Left lung (tissue), 10 donors: ENCODE results near the gene APOD. TPM values are rescaled to one million over a fixed set of nuclear protein-coding genes. Genes with fewer than 3 reads are reported as not detected.
A peak's percentile ranks its signal among the peaks of the same experiment; 100 is the strongest.
"Not testable (repeated sequence)": the region's sequence is repeated elsewhere in the genome, so short reads cannot be mapped to it uniquely, and the experiment has no call there.

Experiments
- ATAC-seq: fragments of 200-7000 bp; cut with Tn5 transposase; one replicate; pipeline ENCODE4 v1.9.1; 2020; ENCODE audit warnings: moderate library complexity
- DNase-seq, 4 donors: peaks; one replicate each; pipeline ENCODE4 v3.0.0-alpha.2; 2013 to 2020
- H3K27ac ChIP-seq, 2 donors: fragments of 200-600 bp; sonication (generic) in 1 of 2; one replicate each; pipeline versions ENCODE4 v1.5.0 to v1.8.0; 2020 to 2021
- H3K27me3 ChIP-seq, 2 donors: fragments of 200-600 bp; sonication (generic) in 1 of 2; one replicate each; pipeline versions ENCODE4 v1.5.0 to v1.8.0; 2020 to 2021
- H3K36me3 ChIP-seq, 2 donors: fragments of 200-600 bp; sonication (generic) in 1 of 2; one replicate each; pipeline versions ENCODE4 v1.5.0 to v1.8.0; 2020 to 2021
- H3K4me1 ChIP-seq, 2 donors: fragments of 200-600 bp; one replicate each; pipeline ENCODE4 v1.8.0; 2021
- H3K4me3 ChIP-seq, 2 donors: fragments of 200-600 bp; sonication (generic) in 1 of 2; one replicate each; pipeline versions ENCODE4 v1.5.0 to v1.8.0; 2020 to 2021; ENCODE audit warnings: mild to moderate bottlenecking in 1 of 2
- H3K9me3 ChIP-seq, 2 donors: fragments of 200-600 bp; sonication (generic) in 1 of 2; one replicate each; pipeline versions ENCODE4 v1.5.0 to v1.8.0; 2020 to 2021
- intact Hi-C, 2 donors: fragments of 100-400 bp; cut with DNase I; formaldehyde crosslinking; loops; one replicate each; pipeline versions ENCODE4 v1.11.2 to v1.14.2; 2022
- polyA plus RNA-seq, 6 donors: library from polyadenylated mRNA; unstranded; fragments of 120-200 nt; gene quantifications; one replicate each; pipeline ENCODE4 v1.2.1, GENCODE V29; 2013; ENCODE audit not compliant: insufficient read length in 6 of 6
- total RNA-seq, 2 donors: library from RNA; stranded (reverse); fragmentation: NEBNext Ultra II Directional; extraction: Animal tissue kit (Norgen Biotek cat#: 25700); gene quantifications; one replicate each; pipeline ENCODE4 v1.2.1, GENCODE V29; 2021
- TF ChIP-seq, protein P1 (sequence below), 2 donors: fragments of 200-600 bp; sonication (generic) in 1 of 2; IDR thresholded peaks; one replicate each; pipeline versions ENCODE4 v1.5.0 to v1.8.0; 2021; ENCODE audit warnings: antibody characterized with exemption in 2 of 2
- donor health status: DM: no; HTN: yes; CAD: no.
- donor health status: DM: no; HTN: no; CAD: no.

The APOD gene
- total and polyA plus RNA-seq, 8 donors: 3.5 to 25.5 (median 5.0) TPM

DNA sequence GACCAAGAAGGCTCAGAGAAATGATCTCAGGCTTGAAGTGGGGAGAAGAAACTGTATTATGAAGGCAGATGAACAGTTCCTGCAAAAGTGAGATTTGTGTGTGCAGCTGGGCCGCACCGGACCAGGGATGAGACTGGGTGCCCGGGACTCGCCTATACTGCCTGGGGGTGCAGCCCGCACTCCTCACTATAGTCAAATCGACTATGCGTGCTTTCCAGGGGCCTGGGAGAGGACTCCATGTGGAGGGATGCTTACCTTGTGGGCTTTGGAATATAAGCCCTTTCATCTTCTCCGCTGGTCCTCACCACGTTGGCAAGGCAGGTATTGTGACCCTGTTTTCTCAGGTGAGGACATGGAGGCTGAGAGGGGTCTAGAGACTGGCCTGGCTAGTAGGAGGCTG, 32.9 kb upstream of the APOD start:
- H3K4me3 ChIP-seq: no peak overlapping the region
- ATAC-seq: no peak
- H3K36me3 ChIP-seq: no peaks in the 10 kb centered on the region
- TF ChIP-seq, protein P1, sequence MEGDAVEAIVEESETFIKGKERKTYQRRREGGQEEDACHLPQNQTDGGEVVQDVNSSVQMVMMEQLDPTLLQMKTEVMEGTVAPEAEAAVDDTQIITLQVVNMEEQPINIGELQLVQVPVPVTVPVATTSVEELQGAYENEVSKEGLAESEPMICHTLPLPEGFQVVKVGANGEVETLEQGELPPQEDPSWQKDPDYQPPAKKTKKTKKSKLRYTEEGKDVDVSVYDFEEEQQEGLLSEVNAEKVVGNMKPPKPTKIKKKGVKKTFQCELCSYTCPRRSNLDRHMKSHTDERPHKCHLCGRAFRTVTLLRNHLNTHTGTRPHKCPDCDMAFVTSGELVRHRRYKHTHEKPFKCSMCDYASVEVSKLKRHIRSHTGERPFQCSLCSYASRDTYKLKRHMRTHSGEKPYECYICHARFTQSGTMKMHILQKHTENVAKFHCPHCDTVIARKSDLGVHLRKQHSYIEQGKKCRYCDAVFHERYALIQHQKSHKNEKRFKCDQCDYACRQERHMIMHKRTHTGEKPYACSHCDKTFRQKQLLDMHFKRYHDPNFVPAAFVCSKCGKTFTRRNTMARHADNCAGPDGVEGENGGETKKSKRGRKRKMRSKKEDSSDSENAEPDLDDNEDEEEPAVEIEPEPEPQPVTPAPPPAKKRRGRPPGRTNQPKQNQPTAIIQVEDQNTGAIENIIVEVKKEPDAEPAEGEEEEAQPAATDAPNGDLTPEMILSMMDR (IDR thresholded peaks at IDR 0.05): no peak
- no peaks in the 10 kb centered on the region for H3K4me1 ChIP-seq
- H3K27me3 ChIP-seq: peaks cover 0 to 6% of the 10 kb centered on the region in 2 donors
- H3K9me3 ChIP-seq: no peaks in the 10 kb centered on the region
- H3K27ac ChIP-seq: no peak overlapping the region
- intact Hi-C loops: no loop called here
- DNase-seq: peak in 1 of 4 donors; percentile 59

DNA sequence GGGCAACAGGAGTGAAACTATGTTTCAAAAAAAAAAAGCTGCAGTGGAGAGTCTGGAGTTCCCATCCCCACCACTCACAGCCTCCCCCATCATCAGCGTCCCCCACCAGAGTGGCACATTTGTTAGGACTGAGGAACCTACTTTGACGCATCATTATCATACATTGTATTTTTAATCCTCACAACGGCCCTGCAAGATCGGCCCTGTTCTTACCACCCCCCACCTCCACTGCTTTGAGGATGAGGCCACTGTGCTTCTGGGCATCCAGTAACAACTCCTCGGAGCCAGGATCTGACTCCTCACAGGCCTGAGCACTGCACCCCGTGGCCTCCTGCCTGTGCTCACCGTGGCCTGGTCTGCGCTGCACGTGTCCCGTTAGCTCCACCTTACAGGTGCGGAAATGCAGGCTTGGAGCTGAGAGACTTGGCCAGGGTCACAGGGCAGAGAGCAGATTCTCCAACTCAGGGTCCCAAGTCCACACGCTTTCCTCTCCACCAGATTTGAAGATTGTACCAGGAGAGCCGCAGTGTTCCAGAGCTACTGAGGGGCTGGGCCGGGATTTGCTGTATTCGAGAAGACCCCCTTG, 32.3 kb upstream of the APOD start:
- H3K9me3 ChIP-seq, H3K27ac ChIP-seq, intact Hi-C loops: not testable (repeated sequence)

DNA sequence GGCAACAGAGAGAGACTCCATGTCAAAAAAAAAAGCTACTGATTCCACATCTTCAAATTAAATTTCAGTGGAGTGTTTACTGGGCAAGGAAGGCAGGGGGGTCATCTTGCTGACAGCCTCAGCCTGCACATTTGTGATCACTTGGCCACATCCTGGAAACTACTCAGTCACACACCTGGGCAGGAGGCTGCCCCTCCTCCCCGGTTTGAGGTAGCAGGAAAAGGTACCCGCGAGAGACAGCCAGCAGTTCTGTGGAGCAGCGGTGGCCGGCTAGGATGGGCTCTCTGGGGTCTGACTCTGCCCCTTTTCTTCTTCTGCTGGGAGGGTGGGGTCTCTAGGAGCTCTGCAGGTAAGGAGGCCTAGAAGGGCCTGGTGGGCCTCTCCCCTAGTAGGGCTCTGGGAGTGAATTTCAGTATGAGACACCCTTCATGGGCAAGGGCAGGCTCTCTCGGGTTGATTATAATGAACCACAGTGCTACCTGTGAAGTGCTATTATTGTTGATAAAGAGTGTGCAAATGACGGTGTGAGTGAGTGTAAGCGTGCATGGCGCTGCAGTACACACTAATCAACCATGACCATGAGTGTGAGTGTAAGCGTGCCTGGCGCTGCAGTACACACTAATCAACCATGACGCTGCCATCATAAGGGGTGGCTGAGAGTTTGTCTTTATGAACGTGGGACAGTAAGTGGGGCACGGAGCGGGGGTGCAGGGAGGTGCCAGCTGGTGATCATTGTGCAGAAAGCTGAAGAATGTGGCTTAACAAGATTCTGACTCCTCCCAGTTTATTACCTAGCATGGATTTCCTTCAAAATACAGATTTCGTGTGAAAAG, 31.1 kb upstream of the APOD start:
- intact Hi-C loops, H3K36me3 ChIP-seq, H3K9me3 ChIP-seq, H3K4me1 ChIP-seq, H3K4me3 ChIP-seq, H3K27me3 ChIP-seq, H3K27ac ChIP-seq: not testable (repeated sequence)
- peak in 2 of 4 donors; percentile 24 to 42 for DNase-seq
- ATAC-seq: peak; percentile 83

More for the DNA sequence above, 32.3 kb upstream of the APOD start:
- not testable (repeated sequence) for H3K4me3 ChIP-seq, ATAC-seq, H3K36me3 ChIP-seq, DNase-seq, H3K4me1 ChIP-seq, H3K27me3 ChIP-seq

DNA sequence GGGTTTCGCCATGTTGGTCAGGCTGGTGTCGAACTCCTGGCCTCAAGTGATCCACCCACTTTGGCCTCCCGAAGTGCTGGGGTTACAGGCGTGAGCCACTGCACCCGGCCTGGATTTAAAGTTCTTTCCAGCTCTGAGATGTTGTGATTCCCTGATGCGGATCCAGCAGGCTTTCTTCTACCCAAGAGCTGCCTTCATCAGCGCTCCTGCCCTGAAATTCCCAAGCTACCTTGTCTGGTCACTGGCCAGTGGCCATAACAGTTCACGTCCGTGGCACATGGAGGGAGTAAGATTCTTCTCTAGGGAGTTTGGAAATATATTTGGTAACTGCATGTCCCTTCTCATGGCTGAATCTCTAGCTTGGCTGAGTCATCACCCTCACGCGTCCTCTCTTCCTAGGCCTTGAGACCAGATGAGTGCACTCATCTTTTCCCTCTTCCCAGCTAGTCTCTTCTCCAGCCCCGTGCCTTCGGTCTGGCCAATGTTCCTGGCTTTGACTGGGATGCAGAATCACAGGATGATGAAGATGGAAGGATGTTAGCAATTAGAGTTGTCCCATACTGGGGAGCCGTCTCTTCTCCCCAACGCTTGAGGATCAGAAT, 29.8 kb upstream of the APOD start:
- TF ChIP-seq, protein P1 (IDR thresholded peaks at IDR 0.05): no peak
- no peak for ATAC-seq
- no peak for DNase-seq
- Histone ChIP-seq H3K27ac (no peak overlapping the region), H3K4me3 (no peak overlapping the region), H3K36me3 (no peaks in the 10 kb centered on the region), H3K27me3 (no peaks in the 10 kb centered on the region), H3K4me1 (no peaks in the 10 kb centered on the region), H3K9me3 (no peaks in the 10 kb centered on the region)
- intact Hi-C loops: no loop called here

DNA sequence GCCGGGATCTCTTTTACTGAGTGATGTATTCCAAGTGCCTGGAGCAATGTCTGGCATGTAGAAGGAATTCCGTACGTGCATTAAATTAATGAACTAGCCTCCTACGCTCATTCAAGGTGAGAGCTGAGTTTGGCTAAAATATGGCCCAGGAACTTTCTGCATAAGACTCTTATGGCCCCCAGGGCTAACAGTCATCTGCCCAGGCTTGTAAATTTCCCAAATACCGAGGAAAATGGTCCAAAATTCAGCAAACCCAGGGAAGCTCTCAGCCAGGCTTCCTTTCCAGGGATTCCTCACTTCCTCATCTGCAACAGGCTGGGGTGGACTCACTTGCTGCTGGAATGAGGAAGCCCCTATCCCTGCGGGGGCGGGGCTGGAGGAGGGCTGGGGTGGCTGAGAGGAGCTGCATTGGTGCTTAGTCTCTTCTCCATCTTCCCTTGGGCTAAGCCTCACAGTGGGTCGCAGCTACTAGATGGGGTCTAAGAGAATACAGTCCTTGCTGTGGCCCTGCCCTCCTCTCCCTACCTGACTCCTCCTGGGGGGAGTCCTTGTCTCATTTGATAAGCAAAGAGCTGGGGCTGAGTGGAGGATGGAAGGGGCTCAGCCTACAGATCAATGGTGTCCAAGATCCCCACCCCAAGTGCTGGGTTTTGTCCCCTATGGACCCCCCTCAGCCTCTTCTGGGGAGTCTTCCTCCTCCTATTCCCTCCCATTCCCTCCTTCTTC, 28.5 kb upstream of the APOD start:
- no peak overlapping the region for H3K4me3 ChIP-seq
- no peaks in the 10 kb centered on the region for H3K36me3 ChIP-seq
- no peak for ATAC-seq
- H3K4me1 ChIP-seq: no peaks in the 10 kb centered on the region
- peak in 1 of 4 donors; percentile 74 for DNase-seq
- H3K9me3 ChIP-seq: peaks cover 0 to 7% of the 10 kb centered on the region in 2 donors
- TF ChIP-seq, protein P1 (IDR thresholded peaks at IDR 0.05): no peak
- no peak overlapping the region for H3K27ac ChIP-seq
- intact Hi-C loops: no loop called here
- no peaks in the 10 kb centered on the region for H3K27me3 ChIP-seq

DNA sequence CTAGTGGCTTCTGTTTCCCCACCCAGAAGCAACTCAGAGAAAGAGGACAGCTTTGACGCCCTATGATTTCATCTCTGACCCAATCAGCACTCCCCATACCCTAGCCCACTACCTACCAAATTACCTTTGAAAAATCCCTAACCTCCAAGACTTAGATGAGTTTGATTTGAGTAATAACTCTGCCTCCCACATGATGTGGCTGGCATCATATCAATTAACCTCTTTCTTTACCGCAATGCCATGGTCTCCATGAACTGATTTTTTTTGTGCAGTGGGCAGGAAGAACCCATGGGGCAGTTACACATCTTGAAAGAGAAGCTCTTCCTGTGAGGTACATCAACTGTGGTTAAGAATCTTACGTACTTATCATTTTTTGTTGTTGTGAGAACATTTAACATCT, 25.5 kb upstream of the APOD start:
- Histone ChIP-seq H3K4me1 (no peaks in the 10 kb centered on the region), H3K27ac (no peak overlapping the region), H3K27me3 (no peaks in the 10 kb centered on the region), H3K4me3 (no peak overlapping the region), H3K9me3 (peaks cover 0 to 24% of the 10 kb centered on the region in 2 donors), H3K36me3 (no peaks in the 10 kb centered on the region)
- DNase-seq: no peak
- ATAC-seq: no peak
- intact Hi-C loops: no loop called here
- TF ChIP-seq, protein P1 (IDR thresholded peaks at IDR 0.05): no peak

DNA sequence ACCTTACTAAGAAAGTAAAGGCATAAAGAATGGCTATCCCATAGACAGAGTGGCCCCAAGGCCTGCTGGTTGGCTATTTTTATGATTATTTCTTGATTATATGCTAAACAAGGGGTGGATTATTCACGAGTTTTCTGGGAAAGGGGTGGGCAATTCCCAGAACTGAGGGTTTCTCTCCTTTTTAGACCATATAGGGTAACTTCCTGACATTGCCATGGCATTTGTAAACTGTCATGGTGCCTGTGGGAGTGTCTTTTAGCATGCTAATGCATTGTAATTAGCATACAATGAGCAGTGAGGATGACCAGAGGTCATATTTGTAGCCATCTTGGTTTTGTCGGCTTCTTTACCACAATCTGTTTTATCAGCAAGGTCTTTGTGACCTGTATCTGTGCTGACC, 18.0 kb upstream of the APOD start:
- H3K27me3 ChIP-seq, H3K36me3 ChIP-seq, H3K4me3 ChIP-seq, intact Hi-C loops, H3K4me1 ChIP-seq, DNase-seq, H3K27ac ChIP-seq, ATAC-seq: not testable (repeated sequence)
- H3K9me3 ChIP-seq: peaks cover 0 to 13% of the 10 kb centered on the region in 2 donors
